HFF-Myc (cell line): ENCODE measurements around the gene SLC31A1.

Experiments
- DNase-seq: peaks from one replicate; pipeline ENCODE4 v3.0.0-alpha.2; 2011; ENCODE audit warnings: low read depth; ENCODE audit errors: extremely low read depth
- H3K4me3 ChIP-seq: replicated peaks from 2 replicates; pipeline ENCODE4 v1.5.1; 2011; ENCODE audit warnings: low read depth, mild to moderate bottlenecking, control low read depth, low read length
- TF ChIP-seq, protein P1 (sequence below): IDR thresholded peaks from 2 replicates; pipeline ENCODE4 v1.5.1; 2012; ENCODE audit warnings: mild to moderate bottlenecking, low read depth, low read length, control low read depth; ENCODE audit errors: missing control alignments

SLC31A1 gene

GRCh38 chr9:113219186-113219936 is 2.0 kb upstream of the SLC31A1 start:
- no peak for DNase-seq
- peak overlapping the region; percentile 69 for H3K4me3 ChIP-seq
- TF ChIP-seq, protein P1, sequence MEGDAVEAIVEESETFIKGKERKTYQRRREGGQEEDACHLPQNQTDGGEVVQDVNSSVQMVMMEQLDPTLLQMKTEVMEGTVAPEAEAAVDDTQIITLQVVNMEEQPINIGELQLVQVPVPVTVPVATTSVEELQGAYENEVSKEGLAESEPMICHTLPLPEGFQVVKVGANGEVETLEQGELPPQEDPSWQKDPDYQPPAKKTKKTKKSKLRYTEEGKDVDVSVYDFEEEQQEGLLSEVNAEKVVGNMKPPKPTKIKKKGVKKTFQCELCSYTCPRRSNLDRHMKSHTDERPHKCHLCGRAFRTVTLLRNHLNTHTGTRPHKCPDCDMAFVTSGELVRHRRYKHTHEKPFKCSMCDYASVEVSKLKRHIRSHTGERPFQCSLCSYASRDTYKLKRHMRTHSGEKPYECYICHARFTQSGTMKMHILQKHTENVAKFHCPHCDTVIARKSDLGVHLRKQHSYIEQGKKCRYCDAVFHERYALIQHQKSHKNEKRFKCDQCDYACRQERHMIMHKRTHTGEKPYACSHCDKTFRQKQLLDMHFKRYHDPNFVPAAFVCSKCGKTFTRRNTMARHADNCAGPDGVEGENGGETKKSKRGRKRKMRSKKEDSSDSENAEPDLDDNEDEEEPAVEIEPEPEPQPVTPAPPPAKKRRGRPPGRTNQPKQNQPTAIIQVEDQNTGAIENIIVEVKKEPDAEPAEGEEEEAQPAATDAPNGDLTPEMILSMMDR, result no peak

- TF ChIP-seq, protein P1, result no peak
- H3K4me3 ChIP-seq, result peak overlapping the region; percentile 69
- peak; percentile 40 for DNase-seq
These were observed 1.4 kb upstream of the SLC31A1 start for GRCh38 chr9:113219969-113220368.

DNA sequence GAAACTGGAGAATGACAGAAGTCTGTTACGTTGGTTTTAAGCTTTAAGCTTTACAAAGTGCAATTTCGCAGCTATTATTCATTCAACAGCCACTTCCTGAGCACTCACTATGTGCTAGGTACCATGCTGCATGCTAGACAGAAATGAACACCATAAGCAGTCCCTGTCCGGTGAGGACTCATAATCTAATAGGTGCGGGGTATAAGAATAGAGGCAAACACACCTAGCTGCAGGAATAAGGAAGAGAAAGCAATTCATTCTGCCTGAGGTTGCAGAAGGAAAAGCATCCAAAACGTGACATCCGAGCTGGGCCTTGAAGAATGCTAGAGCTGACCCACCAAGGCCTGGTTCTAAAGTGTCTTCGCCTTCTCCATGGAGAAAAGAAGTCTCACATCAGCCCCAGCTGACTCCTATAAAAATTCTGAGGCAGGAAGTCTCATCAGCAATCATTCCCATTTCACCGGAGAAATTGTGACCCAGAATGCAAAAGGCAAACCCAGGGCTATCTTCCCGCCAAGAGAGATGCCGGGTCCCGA is 809 bp upstream of the SLC31A1 start:
- H3K4me3 ChIP-seq, result peak overlapping the region; percentile 69
- DNase-seq, result no peak
- TF ChIP-seq, protein P1, result no peak

- TF ChIP-seq, protein P1, result no peak
- H3K4me3 ChIP-seq, result peak overlapping the region; percentile 69
- no peak for DNase-seq
These were observed 597 bp downstream of the SLC31A1 start for GRCh38 chr9:113221800-113222481.

- H3K4me3 ChIP-seq, result peak overlapping the region; percentile 69
- no peak for DNase-seq
- TF ChIP-seq, protein P1, result no peak
These were observed 1.1 kb downstream of the SLC31A1 start for GRCh38 chr9:113222482-113222841.

DNA sequence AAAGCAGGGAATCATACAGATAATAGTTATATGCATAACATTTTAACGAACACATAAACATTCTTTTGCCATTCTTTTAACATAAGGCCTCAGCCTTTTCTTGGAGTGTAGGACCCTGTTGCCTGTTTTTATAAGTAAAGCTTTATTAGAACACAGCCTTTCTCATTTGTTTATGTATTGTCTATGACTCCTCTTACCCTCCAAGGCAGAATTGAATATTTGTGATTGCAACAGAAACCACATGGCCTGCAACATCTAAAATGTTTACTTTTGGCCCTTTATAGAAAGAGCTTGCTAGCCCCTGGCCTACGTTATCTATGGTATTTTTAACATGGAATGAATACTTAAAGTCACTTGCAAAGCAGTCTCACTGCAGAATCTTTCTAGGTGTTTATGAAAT is 2.6 kb downstream of the SLC31A1 start:
- TF ChIP-seq, protein P1, result no peak
- H3K4me3 ChIP-seq, result no peak overlapping the region
- no peak for DNase-seq
